ENCODE results near the gene NOL7.

Gene NOL7

DNA sequence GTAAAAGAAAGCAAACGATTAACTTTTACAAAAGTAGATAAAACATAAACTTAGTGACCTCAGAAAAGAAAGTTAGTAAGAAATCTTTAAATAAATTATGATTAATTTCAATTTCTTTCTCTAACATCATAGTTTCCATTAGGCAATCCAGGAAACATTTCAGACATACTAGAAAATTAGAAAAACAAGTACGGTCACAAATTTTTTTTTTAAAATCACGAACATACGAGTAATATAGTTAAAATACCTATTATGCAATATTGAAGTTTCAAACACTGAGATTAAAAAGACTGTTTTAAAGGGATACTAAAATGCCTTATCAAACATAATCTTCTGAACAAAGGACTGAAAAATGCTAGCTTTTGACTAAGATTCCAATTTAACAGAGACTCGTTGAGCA, 26.2 kb downstream of the NOL7 start:
- Histone ChIP-seq H3K4me2 (ENCODE audit: low read length) (no peak overlapping the region), H3K36me3 (ENCODE audit: insufficient read depth, low read length) (peaks cover 75% of the 10 kb centered on the region), H3K79me2 (ENCODE audit: insufficient read depth, low read length) (no peaks in the 10 kb centered on the region), H3F3A (ENCODE audit: insufficient read depth, low read length) (no peaks in the 10 kb centered on the region), H4K20me1 (ENCODE audit: insufficient read depth, low read length) (no peaks in the 10 kb centered on the region), H2AFZ (ENCODE audit: low read length) (no peak overlapping the region), H3K4me3 (ENCODE audit: low read depth, low read length, poor library complexity, severe bottlenecking) (no peak overlapping the region), H3K27ac (ENCODE audit: low read depth, low read length, poor library complexity, severe bottlenecking) (no peak overlapping the region), H3K9me3 (ENCODE audit: low read length) (no peaks in the 10 kb centered on the region), H3K4me1 (ENCODE audit: insufficient read depth, low read length, severe bottlenecking) (no peaks in the 10 kb centered on the region), H3K27me3 (ENCODE audit: insufficient read depth, low read length) (no peaks in the 10 kb centered on the region), H3K9me2 (ENCODE audit: low read depth, low read length) (no peaks in the 10 kb centered on the region), H3K9ac (ENCODE audit: low read length) (no peak overlapping the region)
- TF ChIP-seq, protein P1, sequence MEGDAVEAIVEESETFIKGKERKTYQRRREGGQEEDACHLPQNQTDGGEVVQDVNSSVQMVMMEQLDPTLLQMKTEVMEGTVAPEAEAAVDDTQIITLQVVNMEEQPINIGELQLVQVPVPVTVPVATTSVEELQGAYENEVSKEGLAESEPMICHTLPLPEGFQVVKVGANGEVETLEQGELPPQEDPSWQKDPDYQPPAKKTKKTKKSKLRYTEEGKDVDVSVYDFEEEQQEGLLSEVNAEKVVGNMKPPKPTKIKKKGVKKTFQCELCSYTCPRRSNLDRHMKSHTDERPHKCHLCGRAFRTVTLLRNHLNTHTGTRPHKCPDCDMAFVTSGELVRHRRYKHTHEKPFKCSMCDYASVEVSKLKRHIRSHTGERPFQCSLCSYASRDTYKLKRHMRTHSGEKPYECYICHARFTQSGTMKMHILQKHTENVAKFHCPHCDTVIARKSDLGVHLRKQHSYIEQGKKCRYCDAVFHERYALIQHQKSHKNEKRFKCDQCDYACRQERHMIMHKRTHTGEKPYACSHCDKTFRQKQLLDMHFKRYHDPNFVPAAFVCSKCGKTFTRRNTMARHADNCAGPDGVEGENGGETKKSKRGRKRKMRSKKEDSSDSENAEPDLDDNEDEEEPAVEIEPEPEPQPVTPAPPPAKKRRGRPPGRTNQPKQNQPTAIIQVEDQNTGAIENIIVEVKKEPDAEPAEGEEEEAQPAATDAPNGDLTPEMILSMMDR (IDR thresholded peaks at IDR 0.05; ENCODE audit: low read length): no peak
- no peak for TF ChIP-seq EZH2 (IDR thresholded peaks at IDR 0.05; ENCODE audit: borderline replicate concordance, low read length)

DNA sequence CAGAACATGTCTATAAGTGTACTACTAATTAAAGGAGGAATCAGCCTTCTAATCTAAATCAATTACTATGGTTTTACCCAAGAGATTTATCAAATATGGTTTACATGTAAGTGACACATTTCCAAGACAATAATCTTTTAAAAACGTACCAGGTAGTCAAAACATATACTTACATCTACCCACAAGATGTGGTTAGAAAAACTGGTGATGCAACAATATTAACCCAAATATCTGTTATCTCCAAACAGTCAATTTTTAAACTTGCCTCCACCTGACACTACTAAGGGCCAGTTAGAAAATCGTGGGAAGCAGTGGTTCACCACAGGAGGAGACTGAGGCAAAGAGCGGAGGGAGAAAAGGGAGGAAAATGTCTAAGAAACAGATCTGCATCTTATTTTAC, 28.0 kb downstream of the NOL7 start:
- Histone ChIP-seq H3K27ac (ENCODE audit: low read depth, low read length, poor library complexity, severe bottlenecking) (no peak overlapping the region), H3K9ac (ENCODE audit: low read length) (no peak overlapping the region), H3K4me1 (ENCODE audit: insufficient read depth, low read length, severe bottlenecking) (no peaks in the 10 kb centered on the region), H3K9me3 (ENCODE audit: low read length) (no peaks in the 10 kb centered on the region), H3K4me3 (ENCODE audit: low read depth, low read length, poor library complexity, severe bottlenecking) (no peak overlapping the region), H3K9me2 (ENCODE audit: low read depth, low read length) (no peaks in the 10 kb centered on the region), H3K79me2 (ENCODE audit: insufficient read depth, low read length) (no peaks in the 10 kb centered on the region), H3F3A (ENCODE audit: insufficient read depth, low read length) (no peaks in the 10 kb centered on the region), H3K27me3 (ENCODE audit: insufficient read depth, low read length) (no peaks in the 10 kb centered on the region), H4K20me1 (ENCODE audit: insufficient read depth, low read length) (no peaks in the 10 kb centered on the region), H3K4me2 (ENCODE audit: low read length) (no peak overlapping the region), H3K36me3 (ENCODE audit: insufficient read depth, low read length) (peaks cover 60% of the 10 kb centered on the region), H2AFZ (ENCODE audit: low read length) (no peak overlapping the region)
- TF ChIP-seq EZH2 (IDR thresholded peaks at IDR 0.05; ENCODE audit: borderline replicate concordance, low read length): no peak
- TF ChIP-seq, protein P1 (IDR thresholded peaks at IDR 0.05; ENCODE audit: low read length): no peak

DNA sequence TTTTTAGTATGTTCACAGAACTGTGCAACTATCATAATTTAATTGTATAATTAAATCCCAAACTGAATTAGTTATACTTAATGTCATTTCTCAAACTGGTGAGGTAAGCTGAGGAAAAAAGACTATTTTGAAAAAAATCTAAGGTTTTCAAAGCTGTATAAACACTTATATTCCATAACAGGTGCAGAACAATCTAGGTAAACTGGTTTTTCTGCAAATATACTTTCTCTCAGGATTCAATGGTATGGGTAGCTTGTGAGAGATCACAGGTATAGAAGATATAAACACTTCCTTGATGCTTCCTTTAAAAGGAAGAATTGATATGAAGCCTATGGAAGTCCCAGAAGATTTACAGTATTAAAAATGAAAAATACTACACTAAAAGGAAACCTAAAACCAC, 33.7 kb downstream of the NOL7 start:
- H3K9me2 ChIP-seq (ENCODE audit: low read depth, low read length): no peaks in the 10 kb centered on the region

More for the DNA sequence above, 33.7 kb downstream of the NOL7 start:
- no peak overlapping the region for H3K9ac ChIP-seq (ENCODE audit: low read length)
- H2AFZ ChIP-seq (ENCODE audit: low read length): no peak overlapping the region
- H3K4me2 ChIP-seq (ENCODE audit: low read length): no peak overlapping the region
- peaks cover 37% of the 10 kb centered on the region; the same call in 1 of the 2 replicates for H3K36me3 ChIP-seq (ENCODE audit: insufficient read depth, low read length)
- H3K9me3 ChIP-seq (ENCODE audit: low read length): no peaks in the 10 kb centered on the region
- H3F3A ChIP-seq (ENCODE audit: insufficient read depth, low read length): no peaks in the 10 kb centered on the region
- no peak overlapping the region for H3K27ac ChIP-seq (ENCODE audit: low read depth, low read length, poor library complexity, severe bottlenecking)
- H3K79me2 ChIP-seq (ENCODE audit: insufficient read depth, low read length): no peaks in the 10 kb centered on the region
- no peaks in the 10 kb centered on the region for H3K27me3 ChIP-seq (ENCODE audit: insufficient read depth, low read length)
- no peak overlapping the region for H3K4me3 ChIP-seq (ENCODE audit: low read depth, low read length, poor library complexity, severe bottlenecking)
- no peaks in the 10 kb centered on the region for H3K4me1 ChIP-seq (ENCODE audit: insufficient read depth, low read length, severe bottlenecking)
- no peak for TF ChIP-seq EZH2 (IDR thresholded peaks at IDR 0.05; ENCODE audit: borderline replicate concordance, low read length)
- TF ChIP-seq, protein P1 (IDR thresholded peaks at IDR 0.05; ENCODE audit: low read length): no peak
- no peaks in the 10 kb centered on the region for H4K20me1 ChIP-seq (ENCODE audit: insufficient read depth, low read length)
